Common myeloid progenitor, CD34-positive (primary cell): ENCODE measurements around the gene NRG3.

ENCODE experiments used
- CTCF ChIA-PET: fragments of 350-600 bp; sonication (Branson Sonifier 250); formaldehyde crosslinking; loops from one replicate; lab custom pipeline; 2021; ENCODE audit warnings: antibody characterized with exemption; lab: Charles Lee
- POLR2A ChIA-PET: fragments of 350-600 bp; sonication (Branson Sonifier 250); formaldehyde crosslinking; loops from one replicate; lab custom pipeline; 2021; ENCODE audit warnings: antibody characterized with exemption; lab: Charles Lee
- DNase-seq, 3 donors: peaks; one replicate each; pipeline versions ENCODE4 v3.0.0 to v3.0.0-alpha.2; 2013
- H3K27ac ChIP-seq, 2 experiments: 1 replicate in 1 of 2; 2 replicates in 1 of 2; pipeline ENCODE4 v1.7.0; 2013; ENCODE audit warnings: inconsistent platforms in 2 of 2, low read length in 2 of 2, mild to moderate bottlenecking in 2 of 2, low read depth in 1 of 2, moderate library complexity in 1 of 2; ENCODE audit not compliant: severe bottlenecking in 2 of 2, insufficient read depth in 1 of 2, poor library complexity in 1 of 2
- H3K27me3 ChIP-seq, 5 experiments: replicated peaks in 2 of 5; 1 replicate in 3 of 5; 2 replicates in 2 of 5; pipeline versions ENCODE4 v1.6.1 to v1.7.0; 2013; ENCODE audit warnings: low read length in 4 of 5, mild to moderate bottlenecking in 2 of 5, moderate library complexity in 2 of 5, inconsistent platforms in 1 of 5; ENCODE audit not compliant: insufficient read depth in 5 of 5, control insufficient read depth in 4 of 5
- H3K36me3 ChIP-seq, 4 experiments: 1 replicate in 2 of 4; 2 replicates in 2 of 4; pipeline versions ENCODE4 v1.6.1 to v1.7.0; 2013; ENCODE audit warnings: low read length in 3 of 4, control low read depth in 1 of 4, mild to moderate bottlenecking in 1 of 4; ENCODE audit not compliant: control insufficient read depth in 4 of 4, insufficient read depth in 4 of 4
- H3K4me1 ChIP-seq, 4 experiments: 1 replicate in 3 of 4; 2 replicates in 1 of 4; pipeline versions ENCODE4 v1.6.1 to v1.7.1; 2013; ENCODE audit warnings: low read length in 3 of 4, mild to moderate bottlenecking in 3 of 4, control low read depth in 1 of 4, inconsistent platforms in 1 of 4, moderate library complexity in 1 of 4; ENCODE audit not compliant: control insufficient read depth in 4 of 4, insufficient read depth in 4 of 4; ENCODE audit errors: control extremely low read depth in 1 of 4
- H3K4me3 ChIP-seq, 7 experiments: 1 replicate in 4 of 7; 2 replicates in 3 of 7; pipeline versions ENCODE4 v1.5.1 to v1.7.0; 2013; ENCODE audit warnings: mild to moderate bottlenecking in 7 of 7, low read length in 6 of 7, moderate library complexity in 6 of 7, inconsistent platforms in 2 of 7, low read depth in 2 of 7, control low read depth in 1 of 7; ENCODE audit not compliant: insufficient read depth in 4 of 7, control insufficient read depth in 1 of 7; ENCODE audit errors: extremely low read depth in 1 of 7
- H3K9me3 ChIP-seq, 5 experiments: 1 replicate in 4 of 5; 2 replicates in 1 of 5; pipeline versions ENCODE4 v1.6.1 to v1.7.1; 2013; ENCODE audit warnings: low read length in 4 of 5, mild to moderate bottlenecking in 2 of 5, inconsistent platforms in 1 of 5, low read depth in 1 of 5, moderate library complexity in 1 of 5; ENCODE audit not compliant: control insufficient read depth in 4 of 5, insufficient read depth in 2 of 5; ENCODE audit errors: control extremely low read depth in 1 of 5
- WGBS: methylation state at CpG from one replicate; pipeline ENCODE4 v1.1.5; 2013; ENCODE audit not compliant: insufficient coverage; 5-methylcytosine and 5-hydroxymethylcytosine counted together

NRG3 gene

DNA sequence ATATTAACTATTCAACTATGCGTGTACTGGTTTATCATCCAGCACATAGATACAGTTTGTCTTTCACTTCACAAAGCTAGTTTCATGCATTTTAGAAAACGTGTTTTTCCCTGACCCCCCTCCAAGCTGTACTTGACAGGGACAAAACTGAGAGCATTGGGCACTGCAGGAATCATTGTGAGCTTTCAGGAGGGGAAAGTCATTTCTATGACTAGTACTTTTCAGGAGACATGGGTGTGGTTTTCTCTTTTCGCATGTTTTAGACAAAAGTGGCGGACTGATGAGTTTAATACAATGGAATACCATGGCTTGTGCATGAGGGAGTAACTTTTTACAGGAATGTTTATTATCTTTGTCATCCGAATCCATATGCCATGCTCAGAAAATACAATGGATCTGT, 42.7 kb downstream of the NRG3 start:
- no peak overlapping the region for H3K4me3 ChIP-seq
- H3K36me3 ChIP-seq, result no peaks in the 10 kb centered on the region
- CTCF ChIA-PET, result interaction anchor here (1.1 kb wide), 1 partner anchor 9 kb away, joined by 3 read pairs; no protein-coding TSS in a partner anchor
- no peaks in the 10 kb centered on the region for H3K27me3 ChIP-seq
- no peaks in the 10 kb centered on the region for H3K9me3 ChIP-seq
- H3K4me1 ChIP-seq, result no peaks in the 10 kb centered on the region
- no peak overlapping the region for H3K27ac ChIP-seq
- WGBS, result 83% methylated on average over 5 of the region's 5 CpGs
- no peak for DNase-seq
- POLR2A ChIA-PET, result no interaction called here

DNA sequence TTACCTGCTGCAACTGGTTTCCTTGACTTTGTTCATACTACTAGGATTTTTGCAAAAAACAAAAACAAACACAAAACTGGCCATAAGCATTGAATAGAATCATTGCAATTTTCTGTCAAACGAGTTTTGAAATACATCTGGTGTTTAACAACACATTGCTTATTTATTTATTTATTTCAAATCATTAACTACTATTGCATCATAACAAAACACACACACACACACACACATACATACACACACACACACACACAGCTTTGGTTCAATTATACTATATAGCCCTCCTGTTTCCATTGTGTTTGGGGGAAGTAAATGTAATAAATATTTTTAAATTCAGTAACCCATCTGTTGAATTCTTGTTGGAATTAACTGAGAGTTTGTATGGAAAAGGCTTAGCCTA, 43.8 kb downstream of the NRG3 start:
- CTCF ChIA-PET, result no interaction called here
- no peak for DNase-seq

DNA sequence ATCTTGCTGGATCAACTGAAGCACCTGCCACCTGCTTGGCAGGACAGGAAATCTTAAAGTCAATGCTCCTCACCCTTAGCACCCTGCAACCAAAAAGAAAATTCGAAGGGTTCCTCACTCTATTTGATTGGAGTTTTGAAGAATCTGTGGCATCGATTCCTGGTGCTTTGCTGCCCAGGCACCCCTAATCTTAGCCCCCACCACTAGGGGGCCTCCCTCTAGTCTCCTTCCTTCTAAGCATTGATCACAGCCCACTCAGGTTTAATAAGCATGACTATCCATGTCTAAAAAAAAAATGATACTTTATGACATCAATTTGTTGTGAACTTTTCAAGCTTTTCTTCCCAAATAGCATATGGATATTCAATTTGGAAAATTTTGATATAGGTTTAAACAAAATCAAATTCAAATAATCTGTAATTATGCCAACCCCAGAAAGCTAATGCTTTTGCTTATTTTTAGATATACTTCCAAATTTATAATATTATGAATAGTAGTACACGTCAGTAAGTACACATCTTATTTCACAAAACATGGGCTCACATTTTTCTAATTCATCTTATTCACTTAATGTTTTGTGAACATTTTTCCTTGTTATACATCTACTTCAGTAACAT, 45.3 kb downstream of the NRG3 start:
- CTCF ChIA-PET, result no interaction called here
- Histone ChIP-seq H3K9me3 (no peaks in the 10 kb centered on the region), H3K27me3 (no peaks in the 10 kb centered on the region), H3K4me1 (no peaks in the 10 kb centered on the region), H3K4me3 (no peak overlapping the region), H3K36me3 (no peaks in the 10 kb centered on the region), H3K27ac (no peak overlapping the region)
- DNase-seq, result peak in 2 of 3 donors; percentile 1
- POLR2A ChIA-PET, result no interaction called here
- 46% methylated on average over 2 of the region's 3 CpGs for WGBS

More for the DNA sequence above, 43.8 kb downstream of the NRG3 start:
- no peak overlapping the region for H3K27ac ChIP-seq
- H3K9me3 ChIP-seq, result no peaks in the 10 kb centered on the region
- H3K4me3 ChIP-seq, result no peak overlapping the region
- H3K4me1 ChIP-seq, result no peaks in the 10 kb centered on the region
- no peaks in the 10 kb centered on the region for H3K36me3 ChIP-seq
- POLR2A ChIA-PET, result no interaction called here
- WGBS, result no CpG with 5 or more reads among the region's 1 CpG
- no peaks in the 10 kb centered on the region for H3K27me3 ChIP-seq

DNA sequence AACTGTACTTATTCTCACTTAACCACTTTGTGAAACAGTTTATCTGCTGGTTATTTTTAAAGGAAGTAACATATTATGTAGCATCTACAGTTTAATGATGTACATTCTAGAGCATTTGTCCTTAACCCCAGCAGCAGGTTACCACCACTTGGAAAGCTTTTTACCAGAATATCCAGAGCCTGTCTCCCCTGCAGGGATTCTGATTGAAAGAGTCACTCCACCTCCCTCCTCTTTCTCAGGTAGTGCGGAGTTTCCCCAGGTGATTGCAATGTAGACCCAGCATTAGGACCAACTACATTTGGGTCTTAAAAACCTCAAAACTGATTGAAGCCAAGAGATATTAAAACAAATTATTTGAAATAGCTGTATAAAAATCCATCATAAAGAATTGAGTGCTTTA, 53.1 kb downstream of the NRG3 start:
- Histone ChIP-seq H3K36me3 (no peaks in the 10 kb centered on the region), H3K27ac (no peak overlapping the region), H3K4me1 (no peaks in the 10 kb centered on the region), H3K27me3 (no peaks in the 10 kb centered on the region), H3K4me3 (no peak overlapping the region), H3K9me3 (no peaks in the 10 kb centered on the region)
- CTCF ChIA-PET, result no interaction called here
- DNase-seq, result no peak
- POLR2A ChIA-PET, result no interaction called here
- no CpG with 5 or more reads among the region's 1 CpG for WGBS

DNA sequence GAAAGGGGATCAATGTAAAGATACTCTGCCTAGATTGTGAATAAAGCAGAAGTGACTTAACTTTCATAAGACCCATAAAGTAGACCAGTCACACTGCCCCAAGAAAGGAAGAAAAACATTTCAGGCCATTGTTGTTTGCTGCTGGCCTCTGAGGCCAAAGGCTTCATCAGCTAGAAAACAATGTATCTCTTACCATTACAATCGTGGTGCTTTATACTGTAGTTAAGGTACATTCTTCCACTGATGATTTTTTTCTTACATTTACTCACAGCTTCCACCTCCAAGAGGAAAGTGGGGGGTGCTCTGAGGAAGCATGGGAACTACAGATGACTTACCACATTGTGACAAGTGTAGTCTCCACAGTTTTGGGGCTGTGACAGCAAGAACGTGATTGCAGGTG, 68.6 kb downstream of the NRG3 start:
- Histone ChIP-seq H3K9me3 (no peaks in the 10 kb centered on the region), H3K27me3 (no peaks in the 10 kb centered on the region), H3K4me3 (no peak overlapping the region), H3K36me3 (no peaks in the 10 kb centered on the region), H3K4me1 (no peaks in the 10 kb centered on the region), H3K27ac (no peak overlapping the region)
- no peak for DNase-seq
- POLR2A ChIA-PET, result no interaction called here
- WGBS, result 100% methylated on average over 1 of the region's 2 CpGs
- CTCF ChIA-PET, result no interaction called here

DNA sequence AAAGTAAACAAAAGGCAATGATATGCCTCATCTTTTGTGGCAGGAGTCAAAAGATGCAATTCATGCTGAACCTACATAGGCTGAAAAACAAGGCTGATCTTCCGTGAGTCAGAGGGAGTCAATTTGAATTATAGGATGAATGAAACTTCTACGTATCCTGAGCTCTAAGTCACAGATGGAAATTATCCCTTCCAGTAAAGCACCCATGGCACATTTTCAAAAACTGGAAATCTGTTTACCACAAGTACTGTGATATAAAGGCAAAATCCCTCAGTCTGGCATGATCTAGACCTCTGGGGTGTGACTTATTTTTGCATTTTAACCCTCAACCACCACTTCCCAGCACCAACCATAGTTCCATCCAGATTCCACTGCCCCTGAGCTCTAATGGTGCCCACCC, 69.6 kb downstream of the NRG3 start:
- POLR2A ChIA-PET, result no interaction called here
- no peak for DNase-seq
- 90% methylated on average over 2 of the region's 2 CpGs for WGBS
- H3K4me1 ChIP-seq, result no peaks in the 10 kb centered on the region
- no peak overlapping the region for H3K4me3 ChIP-seq
- CTCF ChIA-PET, result no interaction called here
- H3K9me3 ChIP-seq, result no peaks in the 10 kb centered on the region
- H3K27ac ChIP-seq, result no peak overlapping the region
- no peaks in the 10 kb centered on the region for H3K27me3 ChIP-seq
- H3K36me3 ChIP-seq, result no peaks in the 10 kb centered on the region

DNA sequence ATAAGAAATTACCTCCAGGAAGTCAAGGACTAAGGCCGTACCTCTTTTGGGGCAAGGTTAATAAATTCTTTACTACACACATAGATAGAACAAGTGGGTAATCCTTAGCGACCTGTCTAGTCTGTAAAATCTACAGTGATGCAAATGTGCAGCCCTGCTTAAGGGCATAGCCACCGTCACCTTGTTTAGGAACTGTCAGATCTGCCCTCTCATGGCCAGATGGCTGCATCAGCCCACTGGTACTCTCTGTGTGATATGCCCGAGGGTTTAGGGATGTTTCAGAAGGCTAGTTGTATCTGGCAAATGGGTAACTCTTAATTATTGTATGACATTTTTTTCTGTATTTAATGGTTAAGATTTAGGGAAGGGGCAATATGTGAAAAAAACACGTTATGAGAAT, 74.3 kb downstream of the NRG3 start:
- CTCF ChIA-PET, result no interaction called here
- 92% methylated on average over 5 of the region's 5 CpGs for whole genome bisulfite sequencing
- no peak overlapping the region for H3K4me3 ChIP-seq

More for the DNA sequence above, 74.3 kb downstream of the NRG3 start:
- no peaks in the 10 kb centered on the region for H3K36me3 ChIP-seq
- H3K9me3 ChIP-seq, result no peaks in the 10 kb centered on the region
- DNase-seq, result no peak
- no peaks in the 10 kb centered on the region for H3K27me3 ChIP-seq
- no peaks in the 10 kb centered on the region for H3K4me1 ChIP-seq
- H3K27ac ChIP-seq, result no peak overlapping the region
- POLR2A ChIA-PET, result no interaction called here
